Activated CD4-positive, CD25-positive, alpha-beta regulatory T cell treated with anti-CD3 and anti-CD28 coated beads, Interleukin-2, amount 50 U/mL, for 24 hours (primary cell): Measurements from ENCODE around the gene NBPF11.
"Not testable (repeated sequence)": the region's sequence is repeated elsewhere in the genome, so short reads cannot be mapped to it uniquely, and the experiment has no call there.

ENCODE experiments used
- ATAC-seq, 2 donors: fragments of 150-1000 bp; cut with Tn5 transposase; one replicate each; pipeline ENCODE4 v1.10.0; 2021; ENCODE audit warnings: mild to moderate bottlenecking in 1 of 2, moderate library complexity in 1 of 2

The NBPF11 gene

DNA sequence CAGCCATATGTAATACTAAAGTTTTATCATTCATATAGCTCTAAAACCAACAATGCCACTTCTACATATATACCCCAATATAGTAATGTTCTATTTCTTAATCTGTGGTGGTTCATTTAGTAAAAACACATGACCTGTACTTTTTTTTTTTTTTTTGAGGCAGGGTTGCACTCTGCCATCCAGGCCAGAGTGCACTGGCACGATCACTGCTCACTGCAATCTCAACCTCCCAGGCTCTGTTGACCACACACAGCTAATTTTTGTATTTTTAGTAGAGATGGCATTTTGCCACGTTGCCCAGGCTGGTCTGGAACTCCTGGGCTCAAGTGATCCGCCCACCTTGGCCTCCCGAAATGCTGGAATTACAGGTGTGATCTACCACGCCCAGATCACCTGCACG lies 2.1 kb downstream of the NBPF11 start:
- not testable (repeated sequence) for ATAC-seq

DNA sequence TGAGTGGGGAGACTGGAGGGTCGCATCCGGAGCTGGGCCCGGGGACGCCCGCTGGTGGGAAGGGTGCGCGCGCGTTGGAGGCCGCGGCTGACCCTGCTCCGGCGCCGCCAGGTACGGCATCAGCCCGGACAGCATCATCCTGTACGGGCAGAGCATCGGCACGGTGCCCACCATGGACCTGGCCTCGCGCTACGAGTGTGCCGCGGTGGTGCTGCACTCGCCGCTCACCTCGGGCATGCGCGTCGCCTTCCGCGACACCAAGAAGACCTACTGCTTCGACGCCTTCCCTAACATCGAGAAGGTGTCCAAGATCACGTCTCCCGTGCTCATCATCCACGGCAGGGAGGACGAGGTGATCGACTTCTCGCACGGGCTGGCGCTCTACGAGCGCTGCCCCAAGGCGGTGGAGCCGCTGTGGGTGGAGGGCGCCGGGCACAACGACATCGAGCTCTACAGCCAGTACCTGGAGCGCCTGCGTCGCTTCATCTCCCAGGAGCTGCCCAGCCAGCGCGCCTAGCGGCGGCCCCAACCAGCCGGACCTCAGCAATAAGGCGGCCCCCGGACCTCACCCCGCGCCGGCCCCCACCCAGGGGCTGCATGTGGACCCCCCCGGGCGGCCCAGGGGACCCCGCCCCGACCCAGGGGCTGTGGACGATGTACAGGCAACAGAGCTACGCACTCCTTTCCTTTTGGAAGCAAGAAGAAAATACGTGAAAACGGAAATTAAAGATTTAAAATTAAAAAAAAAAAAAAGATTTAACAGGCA lies 2.8 kb downstream of the NBPF11 start:
- ATAC-seq: not testable (repeated sequence)

DNA sequence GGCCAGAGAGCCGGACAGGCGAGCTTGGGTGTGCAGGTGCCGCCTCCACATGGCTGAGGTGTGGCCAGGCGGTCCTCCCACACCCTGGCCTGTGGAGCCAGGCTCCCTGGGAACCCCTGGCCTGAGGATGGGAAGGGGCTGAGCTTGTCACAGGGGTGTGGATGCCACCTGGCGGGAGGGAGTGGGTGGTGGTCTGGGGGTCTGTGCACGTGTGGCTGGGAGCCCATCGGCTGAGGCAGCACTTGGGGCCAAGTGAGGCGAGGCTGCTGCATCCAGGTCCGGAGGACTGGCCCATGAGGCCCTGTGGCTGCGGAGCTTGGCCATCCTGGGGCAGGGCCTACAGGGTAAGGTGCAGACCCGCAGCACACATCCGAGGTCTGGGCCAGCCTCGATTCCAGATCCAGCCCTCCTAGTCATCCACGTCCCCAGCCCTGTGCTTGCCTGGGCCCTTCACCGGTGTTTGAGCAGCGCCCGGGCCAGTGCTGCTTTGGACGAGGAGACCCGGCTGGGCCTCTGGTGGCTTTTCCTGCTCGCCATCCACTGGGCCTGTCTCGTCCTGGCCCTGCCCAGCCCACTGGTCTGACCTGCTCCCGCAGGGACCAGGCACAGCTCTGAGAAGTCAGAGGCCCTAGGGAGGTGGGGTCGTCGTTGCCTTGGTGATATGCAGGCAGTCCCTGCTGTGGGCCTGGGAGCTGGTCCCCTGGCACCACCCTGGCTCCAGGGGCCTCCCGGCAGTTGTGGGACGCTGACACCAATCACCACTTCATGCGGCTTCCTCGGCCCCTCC lies 4.8 kb downstream of the NBPF11 start:
- ATAC-seq: not testable (repeated sequence)

DNA sequence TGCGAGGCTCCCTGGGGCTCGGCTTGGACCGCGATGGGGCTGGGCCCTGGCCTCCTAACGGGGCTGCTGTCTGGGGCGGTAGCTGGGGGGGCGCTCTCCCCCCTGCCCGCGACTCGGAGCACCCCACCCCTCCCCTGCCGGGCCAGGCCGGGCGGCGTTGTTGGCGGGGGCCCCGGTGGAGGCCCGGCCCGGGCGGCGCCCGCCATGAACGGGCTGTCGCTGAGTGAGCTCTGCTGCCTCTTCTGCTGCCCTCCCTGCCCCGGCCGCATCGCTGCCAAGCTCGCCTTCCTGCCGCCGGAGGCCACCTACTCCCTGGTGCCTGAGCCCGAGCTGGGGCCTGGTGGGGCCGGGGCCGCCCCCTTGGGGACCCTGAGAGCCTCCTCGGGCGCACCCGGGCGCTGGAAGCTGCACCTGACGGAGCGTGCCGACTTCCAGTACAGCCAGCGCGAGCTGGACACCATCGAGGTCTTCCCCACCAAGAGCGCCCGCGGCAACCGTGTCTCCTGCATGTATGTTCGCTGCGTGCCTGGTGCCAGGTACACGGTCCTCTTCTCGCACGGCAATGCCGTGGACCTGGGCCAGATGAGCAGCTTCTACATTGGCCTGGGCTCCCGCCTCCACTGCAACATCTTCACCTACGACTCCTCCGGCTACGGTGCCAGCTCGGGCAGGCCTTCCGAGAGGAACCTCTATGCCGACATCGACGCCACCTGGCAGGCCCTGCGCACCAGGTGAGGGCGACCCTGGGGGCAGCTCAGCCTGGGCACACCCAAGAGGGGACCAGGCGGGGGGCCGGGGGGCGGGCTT lies 5.7 kb downstream of the NBPF11 start:
- not testable (repeated sequence) for ATAC-seq

DNA sequence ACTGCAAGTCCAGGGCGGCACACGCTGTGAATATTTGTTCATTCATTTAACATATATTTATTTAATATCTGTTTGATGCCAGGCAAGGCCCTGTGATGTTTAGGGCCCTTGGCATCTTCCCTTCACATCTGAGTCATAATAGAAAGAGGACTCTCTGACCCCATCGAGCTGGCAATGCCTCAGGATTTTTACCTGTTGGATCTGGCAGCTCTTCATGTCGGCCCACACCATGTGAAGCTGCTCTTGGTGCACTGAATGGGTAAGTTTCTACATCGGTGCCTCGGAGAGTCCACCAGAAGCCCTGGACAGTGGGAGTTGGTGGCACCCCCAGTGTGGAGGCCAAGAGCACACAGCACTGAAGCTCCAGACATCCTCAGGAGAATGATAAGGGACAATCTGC lies 8.9 kb downstream of the NBPF11 start:
- ATAC-seq: not testable (repeated sequence)

DNA sequence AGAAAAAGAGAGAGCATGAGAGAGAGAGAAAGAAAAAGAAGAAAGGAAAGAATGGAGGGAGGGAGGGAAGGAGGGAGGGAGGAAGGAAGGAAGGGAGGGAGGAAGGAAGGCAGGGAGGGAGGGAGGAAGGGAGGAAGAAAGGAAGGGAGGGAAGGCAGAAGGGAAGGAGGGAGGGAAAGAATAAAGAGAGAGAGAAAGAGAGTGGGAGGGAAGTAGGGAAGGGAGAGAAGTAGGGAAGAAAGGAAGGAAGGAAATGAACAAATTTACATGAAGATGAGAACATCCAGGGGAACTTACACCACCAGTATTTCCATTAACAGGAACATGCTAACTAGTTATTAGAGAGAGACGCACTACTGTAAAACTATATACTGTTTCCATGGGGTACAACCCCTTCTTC lies 10.1 kb downstream of the NBPF11 start:
- not testable (repeated sequence) for ATAC-seq

DNA sequence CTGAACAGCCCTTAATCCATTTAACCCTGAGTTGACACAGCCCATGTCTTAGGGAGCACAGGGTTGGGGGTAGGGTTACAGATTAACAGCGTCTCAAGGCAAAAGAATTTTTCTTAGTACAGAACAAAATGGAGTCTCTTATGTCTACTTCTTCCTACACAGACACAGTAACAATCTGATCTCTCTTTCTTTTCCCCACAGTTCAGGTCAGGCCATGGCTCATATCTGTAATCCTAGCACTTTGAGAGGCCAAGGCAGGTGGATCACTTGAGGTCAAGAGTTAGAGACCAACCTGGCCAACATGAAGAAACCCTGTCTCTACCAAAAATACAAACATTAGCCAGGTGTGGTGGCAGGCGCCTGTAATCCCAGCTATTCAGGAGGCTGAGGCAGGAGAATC lies 13.5 kb downstream of the NBPF11 start:
- ATAC-seq: not testable (repeated sequence)

DNA sequence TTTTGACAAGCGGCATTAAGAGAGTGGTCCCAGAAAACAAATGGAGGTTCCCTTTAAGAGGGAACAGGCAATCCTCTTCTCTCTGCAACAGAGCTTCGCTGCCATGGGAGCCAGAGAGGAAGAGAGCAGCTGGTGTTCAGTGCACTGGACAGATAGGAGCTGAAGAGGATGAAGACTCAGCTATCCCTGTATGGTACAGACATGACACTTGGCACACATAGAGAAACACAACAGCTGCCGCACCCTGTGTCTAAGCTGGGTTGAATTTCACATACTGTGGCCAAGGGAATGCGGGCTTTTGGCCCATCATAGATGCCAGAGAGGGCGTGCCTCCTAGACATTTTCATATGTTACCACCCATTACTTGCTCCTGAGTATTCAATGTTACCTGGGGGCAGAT lies 29.7 kb downstream of the NBPF11 start:
- ATAC-seq: not testable (repeated sequence)

DNA sequence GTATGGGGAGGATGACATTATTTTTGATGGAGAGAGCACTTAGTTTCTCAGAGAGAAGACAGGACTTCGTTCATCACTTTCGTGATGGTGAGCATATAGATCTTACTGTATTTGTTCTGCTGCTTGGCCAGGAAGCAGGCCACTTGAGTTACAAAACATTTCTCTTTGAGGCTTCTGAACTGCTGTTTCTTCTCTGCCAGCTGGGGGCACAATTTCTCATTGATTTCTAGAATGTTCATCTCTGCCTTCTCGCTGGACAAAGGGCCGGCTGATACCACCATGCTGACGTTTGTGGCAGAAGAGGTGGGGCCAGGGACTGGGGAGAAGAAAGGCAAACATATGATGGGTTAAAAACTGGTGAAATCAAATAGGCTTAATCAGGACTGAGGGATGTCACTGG lies 31.7 kb downstream of the NBPF11 start:
- not testable (repeated sequence) for ATAC-seq

DNA sequence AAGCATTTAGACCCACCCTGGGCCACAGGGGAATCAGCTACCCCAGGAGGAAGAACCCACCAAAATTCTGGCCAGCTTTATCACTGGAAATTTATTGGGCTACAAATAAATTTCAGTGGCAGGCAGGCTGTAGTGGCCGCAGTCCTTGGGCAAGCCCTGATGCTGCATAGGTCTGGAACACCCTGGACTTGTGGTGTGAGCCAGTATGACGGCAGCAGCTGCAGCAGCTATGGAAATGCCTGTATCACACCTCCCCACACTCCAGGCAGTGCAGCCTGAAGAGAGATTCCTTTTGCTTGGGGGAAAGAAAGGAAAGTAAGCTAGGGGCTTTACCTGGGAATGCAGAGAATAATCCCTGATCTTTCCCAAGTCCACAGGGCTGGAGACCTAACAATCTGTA lies 56.3 kb downstream of the NBPF11 start:
- not testable (repeated sequence) for ATAC-seq

DNA sequence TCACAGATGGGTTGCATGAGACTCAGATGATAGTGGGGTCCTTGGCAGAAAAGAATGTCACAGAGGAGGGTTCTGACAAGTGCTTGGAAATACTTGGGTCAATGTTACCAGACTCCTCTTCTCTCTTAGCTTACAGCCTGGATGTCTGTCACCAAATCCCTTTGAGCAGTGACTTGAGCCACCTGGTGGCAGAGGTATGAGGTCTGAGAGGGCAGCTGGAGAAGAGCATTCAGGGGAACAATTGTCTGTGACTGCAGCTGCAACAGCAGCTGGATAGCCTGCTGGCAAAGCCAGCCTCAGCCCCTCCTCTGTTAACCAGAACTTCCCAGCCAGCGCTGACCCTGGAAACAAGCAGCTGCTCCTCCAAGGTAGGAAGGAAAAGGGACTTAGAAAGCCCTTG lies 65.9 kb downstream of the NBPF11 start:
- ATAC-seq: not testable (repeated sequence)

DNA sequence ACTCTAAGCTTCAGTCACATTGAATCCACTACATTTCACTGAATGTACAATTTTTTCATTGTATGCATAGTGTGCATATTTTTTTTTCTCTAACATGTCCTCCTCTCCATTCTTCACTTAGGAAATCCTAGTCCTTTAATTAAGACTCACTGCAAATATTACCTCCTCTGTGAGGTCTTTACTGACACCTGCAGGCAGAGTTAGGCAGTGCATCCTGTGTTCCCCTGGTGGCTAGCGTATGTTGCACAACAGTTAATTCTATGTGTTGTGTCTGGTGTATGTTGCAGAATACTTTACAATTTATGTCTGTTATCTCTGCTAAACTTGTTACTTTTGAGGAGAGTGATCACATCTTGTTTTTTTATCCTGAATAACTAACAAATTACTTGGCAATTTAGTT lies 70.9 kb downstream of the NBPF11 start:
- ATAC-seq: peak; percentile 45 to 52

DNA sequence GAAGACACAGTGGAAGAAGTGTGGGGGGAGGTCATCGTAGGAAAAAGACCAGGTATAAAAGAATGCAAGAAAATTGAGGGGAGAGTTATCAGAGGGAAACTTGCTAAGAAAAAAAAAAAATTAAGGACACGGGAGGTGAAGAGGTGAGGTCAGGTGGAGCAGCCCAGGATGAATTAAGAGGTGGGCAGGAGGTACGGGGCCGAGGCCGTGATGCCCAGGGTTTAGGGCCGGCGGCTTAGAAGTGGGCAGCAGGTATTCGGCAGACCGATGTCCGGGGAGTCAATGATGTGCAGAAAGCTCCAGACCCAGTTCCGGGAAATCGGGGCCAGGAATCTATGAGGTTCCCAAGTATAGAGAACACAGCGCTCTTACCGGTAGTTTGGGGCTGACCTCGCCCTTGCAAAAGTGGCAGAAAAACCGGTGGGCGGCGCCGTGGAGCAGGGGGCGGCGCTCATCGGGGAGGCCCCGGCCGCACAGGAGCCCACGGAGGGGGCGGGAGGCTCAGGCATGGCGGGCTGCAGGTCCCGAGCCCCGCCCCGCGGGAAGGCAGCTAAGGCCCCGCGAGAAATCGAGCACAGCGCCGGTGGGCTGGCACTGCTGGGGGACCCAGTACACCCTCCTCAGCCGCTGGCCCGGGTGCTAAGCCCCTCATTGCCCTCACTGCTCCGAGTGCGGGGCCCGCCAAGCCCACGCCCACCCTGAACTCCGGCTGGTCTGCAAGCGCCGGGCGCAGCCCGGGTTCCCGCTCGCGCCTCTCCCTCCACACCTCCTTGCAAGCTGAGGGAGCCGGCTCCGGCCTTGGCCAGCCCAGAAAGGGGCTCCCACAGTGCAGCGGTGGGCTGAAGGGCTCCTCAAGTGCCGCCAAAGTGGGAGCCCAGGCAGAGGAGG lies 73.2 kb downstream of the NBPF11 start:
- ATAC-seq: peak in 1 of 2 donors; percentile 26

DNA sequence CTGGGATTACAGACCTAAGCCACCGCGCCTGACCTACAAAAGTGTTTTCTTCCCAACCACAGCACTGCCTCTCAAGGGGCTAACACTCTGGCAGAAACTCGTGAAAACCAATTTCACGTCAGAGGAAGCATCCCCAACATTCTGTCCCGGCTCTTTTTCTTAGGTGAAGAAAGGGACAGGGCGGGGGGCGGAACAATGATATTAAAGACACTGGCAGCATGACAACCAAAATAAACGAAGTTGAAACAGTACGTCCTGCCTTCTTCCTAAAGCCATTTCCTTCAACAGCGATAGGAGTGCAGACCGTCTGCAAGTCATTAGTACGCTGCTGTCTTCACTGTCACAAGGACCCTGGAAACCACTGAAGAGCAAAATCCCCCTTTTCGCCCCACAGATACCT lies 74.0 kb downstream of the NBPF11 start:
- not testable (repeated sequence) for ATAC-seq

DNA sequence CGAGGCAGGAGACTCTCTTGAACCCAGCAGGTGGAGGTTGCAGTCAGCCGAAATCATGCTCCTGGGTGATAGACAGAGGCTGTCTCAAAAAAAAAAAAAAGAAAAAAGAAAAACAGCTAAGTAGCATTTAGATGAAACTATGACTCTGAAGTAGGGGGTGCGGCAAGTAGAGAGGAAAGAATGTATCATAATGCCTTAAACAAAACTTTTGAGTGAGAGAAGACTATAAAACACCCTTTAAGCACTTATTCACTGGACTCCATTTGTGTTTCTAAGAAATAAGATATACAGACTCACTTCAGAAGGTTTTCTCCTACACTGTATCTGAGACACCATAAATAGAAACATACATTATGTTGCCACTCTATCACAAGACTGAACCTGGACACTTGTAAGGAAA lies 74.6 kb downstream of the NBPF11 start:
- ATAC-seq: peak; percentile 63 to 65

DNA sequence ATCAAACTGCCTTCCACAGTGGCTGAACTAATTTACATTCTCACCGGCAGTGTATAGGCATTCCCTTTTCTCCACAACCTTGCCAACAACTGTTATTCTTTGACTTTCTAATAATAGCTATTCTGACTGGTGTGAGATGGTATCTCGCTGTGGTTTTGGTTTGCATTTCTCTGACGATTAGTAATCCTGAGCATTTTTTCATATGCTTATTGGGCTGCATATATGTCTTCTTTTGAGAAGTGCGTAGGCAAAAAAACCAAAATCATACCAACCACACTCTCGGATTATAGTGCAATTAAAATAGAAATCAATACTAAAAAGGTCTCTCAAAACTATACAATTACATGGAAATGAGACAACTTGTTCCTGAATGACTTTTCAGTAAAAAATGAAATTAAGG lies 78.7 kb downstream of the NBPF11 start:
- ATAC-seq: peak; percentile 66 to 69

DNA sequence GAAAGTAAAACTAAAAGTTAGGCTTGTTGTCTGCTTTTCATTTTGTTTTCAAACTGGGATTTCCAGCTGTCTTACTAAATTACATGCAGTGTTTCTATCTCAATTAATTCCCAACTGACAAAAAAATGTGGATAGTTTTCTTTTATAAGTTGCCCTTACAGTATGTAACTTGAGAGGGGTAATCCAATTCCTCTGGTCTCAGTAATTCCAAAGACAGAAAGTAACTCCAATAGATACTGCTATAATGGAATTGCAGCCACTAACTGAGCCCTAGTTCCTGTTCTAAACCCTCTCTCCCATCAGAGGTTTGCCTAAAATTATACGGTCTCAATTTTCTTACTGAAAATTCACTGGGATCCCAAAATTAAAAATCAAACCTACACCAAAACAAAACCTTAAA lies 83.5 kb downstream of the NBPF11 start:
- ATAC-seq: not testable (repeated sequence)

DNA sequence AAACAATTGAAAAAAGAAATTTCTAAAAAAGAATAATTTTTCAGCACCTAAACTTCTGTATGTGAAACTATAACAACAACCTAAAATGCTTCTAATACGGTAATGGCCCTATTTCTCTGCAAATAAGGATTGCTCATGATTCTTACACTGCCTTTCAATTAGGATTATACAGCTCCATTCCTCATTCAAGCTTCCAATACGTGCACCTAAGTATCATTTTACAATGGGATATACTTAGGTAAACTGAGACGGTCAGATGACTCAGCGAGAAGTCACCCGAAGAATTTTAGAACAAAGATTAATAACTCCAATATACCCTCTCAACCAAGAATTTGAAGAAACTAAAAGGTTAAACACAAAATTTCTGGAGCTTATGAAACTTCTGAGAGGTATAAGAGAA lies 83.9 kb downstream of the NBPF11 start:
- not testable (repeated sequence) for ATAC-seq

DNA sequence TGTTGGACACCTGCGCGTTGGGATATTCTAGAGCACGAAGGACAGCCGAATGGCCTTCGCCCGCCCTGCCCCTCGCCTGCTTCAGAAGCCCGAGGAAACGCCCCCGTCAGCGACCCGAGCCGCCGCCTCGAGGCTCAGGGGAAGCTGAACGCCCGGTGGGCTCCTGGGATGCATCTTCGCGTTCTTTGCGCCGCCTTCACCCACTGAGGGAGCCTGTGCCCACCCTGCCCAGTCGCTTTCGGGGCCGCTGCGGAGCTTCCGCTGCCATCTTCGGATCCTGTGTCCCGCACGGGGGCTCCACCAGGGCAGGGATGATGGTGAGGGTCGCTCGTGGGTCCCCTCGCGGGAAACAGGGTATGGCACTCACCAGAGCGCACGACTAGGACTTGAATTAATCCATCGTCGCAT lies 91.8 kb downstream of the NBPF11 start:
- peak in 1 of 2 donors; percentile 13 for ATAC-seq

DNA sequence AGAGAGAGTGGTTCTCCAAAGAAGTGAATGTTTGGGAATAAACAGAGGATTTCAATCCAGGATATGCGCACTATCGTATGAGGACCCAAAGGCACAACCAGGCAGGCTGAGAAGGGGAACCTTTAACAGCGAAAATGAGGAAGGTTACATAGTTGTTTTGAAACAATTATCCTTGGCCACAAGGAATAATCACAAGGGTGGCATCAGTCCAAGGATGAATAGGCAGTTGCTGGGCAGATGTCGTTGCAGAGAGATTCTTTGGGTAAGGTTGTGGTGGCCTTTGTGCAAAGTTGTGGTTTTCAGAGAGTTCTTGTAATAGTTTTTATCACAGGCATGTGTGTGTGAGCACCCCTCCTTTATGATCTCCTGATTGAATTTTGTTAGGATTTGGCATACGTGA lies 94.7 kb downstream of the NBPF11 start:
- ATAC-seq: not testable (repeated sequence)
